C4-2B (cell line): ENCODE data around the gene CTRL.

Experiments
- CTCF ChIP-seq: fragments of 450-650 bp; conservative IDR thresholded peaks from 2 replicates; pipeline ENCODE4 v1.5.1; 2017; ENCODE audit warnings: mild to moderate bottlenecking
- ZFX ChIP-seq: fragments of 450-650 bp; IDR thresholded peaks from 2 replicates; pipeline ENCODE4 v1.6.1; 2017

- TF ChIP-seq CTCF (no peak), ZFX (no peak)
These were observed 3.5 kb downstream of the CTRL start for GRCh38 chr16:67928147-67928546.
